HG03103 (cell line): ENCODE data around the gene CDKN1C.

ENCODE experiments used
- ATAC-seq: cut with Tn5 transposase; IDR thresholded peaks from one replicate; pipeline ENCODE4 v1.9.1; 2021; ENCODE audit warnings: low read depth; ENCODE audit not compliant: unreplicated experiment

CDKN1C gene

DNA sequence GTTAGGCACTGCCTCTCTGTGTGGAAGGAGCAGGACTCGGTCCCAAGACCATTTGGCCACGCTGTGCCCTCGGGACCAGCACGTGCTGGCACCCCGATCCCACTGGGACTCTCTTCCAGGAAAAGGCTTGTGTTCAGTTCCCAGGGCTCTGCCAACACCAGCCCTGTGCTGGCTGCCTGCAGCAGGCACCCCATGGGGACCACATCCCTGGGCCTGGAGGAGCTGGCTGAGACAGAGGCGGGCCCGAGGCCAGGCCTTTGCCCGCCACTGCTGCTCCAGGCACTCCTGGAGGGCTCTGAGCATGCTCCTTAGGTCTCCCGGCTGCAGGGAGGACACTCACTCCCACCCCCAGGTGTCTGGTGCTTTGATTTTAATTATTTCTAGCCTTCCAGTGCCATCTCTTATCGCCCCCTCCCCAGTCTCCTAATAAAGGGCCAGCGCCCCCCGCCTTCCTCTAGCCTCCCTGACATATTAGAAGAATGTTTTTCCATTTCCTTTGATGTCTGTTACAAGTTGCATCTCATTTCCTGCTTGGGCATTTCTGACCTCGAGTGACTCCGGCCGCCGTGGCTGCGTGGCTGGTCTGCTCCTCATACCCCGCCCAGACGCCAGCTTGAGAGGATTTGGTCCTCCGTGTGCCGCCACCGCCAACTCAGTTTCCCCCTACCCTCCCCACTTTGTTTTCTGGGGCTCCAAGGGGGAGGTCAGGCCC is 14.4 kb downstream of the CDKN1C start:
- ATAC-seq = no peak

DNA sequence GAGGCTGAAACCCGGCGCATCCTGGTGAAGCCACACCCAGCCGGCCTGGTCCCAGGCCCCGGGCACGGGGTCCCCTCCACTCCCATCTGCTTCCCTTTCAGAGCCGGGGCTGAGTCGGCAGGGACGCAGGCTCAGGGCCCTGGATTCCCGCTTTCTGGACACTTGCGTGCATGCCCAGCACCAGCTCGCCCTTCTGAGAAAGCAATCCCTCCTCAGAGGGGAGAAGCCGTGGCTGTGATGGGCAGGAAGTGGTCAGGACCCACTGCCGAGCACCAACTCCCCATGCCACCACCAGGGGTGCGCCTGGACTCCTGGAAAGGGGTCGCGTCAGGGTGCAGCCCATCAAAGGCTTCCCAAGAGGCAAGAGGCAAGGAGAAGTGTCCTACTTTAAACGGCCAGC is 15.1 kb downstream of the CDKN1C start:
- no peak for ATAC-seq

DNA sequence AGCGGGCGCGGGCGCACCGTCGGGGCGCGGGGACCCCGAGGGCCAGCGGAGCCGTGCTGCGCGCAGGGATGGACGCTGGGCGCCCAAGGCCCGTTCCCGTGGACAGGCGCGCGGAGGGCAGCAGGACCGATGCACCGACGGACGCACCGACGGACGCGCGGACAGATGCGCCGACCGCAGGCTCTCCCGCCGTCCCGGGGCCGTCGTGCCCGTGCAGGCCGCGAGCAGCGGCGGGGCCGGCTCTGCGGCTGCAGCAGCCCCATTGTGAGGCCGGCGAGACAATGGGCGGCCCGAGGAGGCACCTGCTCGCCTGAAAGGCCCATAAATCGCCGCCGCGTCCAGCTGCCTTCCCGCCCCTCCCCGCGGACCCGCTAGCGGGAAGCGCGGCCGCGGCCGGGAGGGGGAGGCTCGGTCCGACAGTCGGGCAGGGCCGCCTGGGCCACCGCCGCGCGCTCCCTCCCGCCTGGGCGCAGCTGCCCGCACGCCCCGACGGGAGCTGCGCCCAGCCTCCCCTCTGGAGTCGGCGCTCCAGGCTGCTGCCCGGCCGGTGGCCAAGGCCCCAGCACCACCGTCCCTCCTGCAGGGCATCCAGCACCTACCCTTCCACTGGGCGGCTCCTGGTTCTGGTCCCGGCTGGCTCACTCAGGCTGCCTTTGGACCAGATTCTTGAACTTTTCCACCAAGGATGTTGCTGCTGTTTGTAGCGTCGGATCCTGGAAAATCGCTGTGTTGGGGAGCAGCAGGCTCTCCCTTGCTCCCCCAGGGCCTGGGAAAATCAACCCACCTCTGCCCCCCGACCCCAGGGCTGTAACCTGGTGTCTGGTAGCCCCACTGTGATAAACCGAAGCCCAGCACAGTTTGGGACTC is 15.8 kb downstream of the CDKN1C start:
- no peak for ATAC-seq

DNA sequence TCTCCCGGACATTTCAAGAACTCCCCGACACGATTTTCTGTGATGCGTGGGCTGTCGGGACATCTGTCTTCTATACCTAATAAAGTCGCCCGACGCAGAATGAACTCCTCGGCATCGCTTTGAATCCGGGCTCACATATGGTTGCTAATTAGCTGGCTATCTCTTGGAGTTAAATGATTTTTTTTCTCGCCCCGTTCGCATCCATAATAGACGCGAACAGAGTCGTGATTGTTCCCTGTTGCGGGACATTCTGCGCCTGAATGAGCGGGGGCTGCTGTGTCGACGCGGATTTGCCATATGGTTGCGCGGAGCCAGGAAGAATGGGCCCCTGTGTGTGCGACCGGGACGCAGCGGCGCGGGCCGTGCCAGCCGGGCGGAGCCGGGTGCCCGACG is 16.4 kb downstream of the CDKN1C start:
- no peak for ATAC-seq

DNA sequence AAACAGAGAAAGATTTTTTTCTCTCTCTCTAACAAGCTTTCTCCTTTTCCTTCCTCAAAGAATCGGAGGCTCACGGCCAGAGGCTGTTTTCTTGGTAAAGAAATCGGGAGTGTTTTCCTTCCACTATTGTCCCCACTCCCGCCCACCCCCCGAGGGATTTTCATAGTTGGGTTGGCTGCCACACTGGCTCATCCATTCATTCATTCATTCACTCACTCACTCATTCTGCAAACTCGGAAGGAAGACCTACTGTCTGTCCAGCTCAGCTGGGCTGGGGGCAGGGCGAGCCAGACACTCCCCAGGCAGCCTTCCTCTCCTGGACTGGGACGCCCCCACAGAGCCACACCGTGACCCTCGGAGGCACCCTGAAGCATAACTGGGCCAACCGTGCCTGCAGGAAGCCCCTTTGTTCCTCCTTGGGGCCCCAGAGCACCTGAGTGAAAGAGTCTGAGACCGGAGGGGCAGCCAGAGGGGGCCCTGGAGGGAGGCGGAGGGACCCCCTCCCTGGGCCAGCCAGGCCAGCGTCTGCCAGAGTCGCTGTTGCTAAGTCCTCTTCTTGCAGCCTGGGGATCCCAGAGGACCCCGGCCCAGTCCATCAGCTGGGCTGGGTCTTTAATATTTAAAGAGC is 17.0 kb downstream of the CDKN1C start:
- no peak for ATAC-seq

DNA sequence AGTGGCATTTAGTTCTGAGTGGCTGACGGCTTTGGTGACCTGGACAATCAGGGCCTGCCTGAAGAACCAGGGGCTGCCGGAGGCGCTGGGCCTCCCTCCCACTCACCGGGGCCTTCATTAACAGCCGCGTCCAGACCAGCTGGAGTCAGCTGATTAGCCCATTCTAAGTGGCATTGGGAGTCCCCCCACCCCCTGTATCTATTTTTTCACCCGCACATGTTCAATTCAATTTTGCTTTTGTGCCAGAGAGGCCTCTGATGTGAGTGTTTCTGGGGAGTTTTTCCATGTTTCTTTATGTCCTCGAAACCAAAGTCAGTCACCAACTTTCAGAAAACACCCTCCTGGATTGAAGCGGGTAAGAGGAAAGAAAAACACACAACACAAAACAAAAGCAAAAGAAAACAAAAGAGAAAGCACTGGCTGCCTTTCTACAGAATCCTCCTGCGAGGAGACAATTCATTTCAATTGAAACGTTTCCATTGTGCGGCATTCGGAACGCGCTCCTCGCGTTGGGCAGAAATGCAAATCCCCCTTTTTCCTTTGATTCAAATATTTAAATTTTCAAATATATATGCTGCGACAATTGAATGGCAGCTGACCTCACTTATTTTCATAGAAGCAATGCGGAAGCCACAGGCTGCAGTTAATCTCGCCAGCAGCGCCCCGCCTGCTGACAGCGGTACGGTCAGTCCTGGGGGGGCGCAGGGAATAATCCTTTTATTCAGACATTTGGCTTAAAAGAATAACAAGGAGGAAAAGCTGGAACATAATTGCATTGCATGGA is 17.7 kb downstream of the CDKN1C start:
- ATAC-seq = no peak

DNA sequence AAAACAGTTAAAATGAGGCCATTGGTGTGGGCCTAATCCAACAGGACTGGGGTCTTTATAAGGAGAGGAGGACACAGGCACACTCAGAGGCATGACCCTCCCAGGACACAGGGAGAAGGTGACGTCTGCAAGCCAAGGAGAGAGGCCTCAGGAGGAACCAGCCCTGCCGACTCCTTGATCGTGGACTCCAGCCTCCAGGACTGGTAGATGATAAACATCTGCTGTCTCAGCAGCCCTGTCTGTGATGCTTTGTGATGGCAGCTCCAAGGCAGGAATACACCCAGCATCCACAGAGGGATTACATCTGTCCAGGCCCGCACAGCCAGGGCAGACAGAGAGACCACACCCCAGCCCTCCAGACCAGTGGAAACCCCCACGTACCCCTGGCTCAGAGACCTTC is 18.4 kb downstream of the CDKN1C start:
- ATAC-seq = no peak

DNA sequence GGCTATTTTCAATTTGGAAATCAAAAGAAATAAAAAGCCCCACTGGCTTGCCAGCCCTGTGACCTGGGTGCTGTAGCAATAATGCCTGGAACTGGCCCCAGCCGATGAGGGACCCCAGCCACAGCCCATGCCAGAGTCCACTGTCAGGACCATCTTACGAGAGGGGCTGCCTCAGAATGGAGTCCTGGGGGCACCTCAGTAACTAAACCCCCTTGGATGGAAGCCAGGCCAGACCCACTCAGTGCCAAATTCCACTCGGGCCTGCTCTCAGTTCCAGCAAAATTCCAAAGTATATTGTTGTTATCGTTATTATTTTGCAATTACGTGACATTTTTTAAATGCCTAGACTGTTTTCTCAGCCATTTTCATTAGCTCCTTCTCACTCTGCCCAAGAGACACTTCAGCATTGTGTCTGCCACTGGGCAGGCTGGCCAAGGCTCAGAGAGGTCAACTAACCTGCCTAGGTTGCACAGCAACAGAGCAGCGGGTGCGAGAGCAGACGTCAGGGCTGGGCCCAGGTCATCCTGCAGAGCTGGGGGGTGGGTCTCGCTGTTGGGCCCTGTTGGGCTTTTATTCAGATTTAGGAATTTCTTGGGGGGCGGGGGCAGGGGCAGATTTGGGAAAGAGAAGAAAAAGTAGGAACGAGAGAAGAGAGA is 19.5 kb downstream of the CDKN1C start:
- no peak for ATAC-seq

DNA sequence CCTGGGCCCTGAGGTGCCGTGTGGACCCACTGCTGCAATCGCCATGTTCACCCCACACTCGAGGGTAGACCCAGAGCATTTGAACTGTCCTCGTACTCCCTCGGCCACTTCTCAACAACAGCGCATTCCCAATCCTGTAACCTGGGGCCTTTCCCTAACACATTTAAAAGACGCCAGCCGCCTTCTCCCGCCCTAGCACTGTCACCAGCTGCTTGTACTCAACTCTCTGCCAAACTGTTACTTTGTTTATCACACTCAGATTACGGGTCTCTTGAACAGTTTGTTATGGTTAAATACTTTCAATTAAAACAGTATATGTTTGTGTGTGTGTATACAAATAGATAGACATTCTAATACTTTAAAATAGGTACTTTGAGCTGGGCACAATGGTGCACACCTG is 20.7 kb downstream of the CDKN1C start:
- no peak for ATAC-seq

DNA sequence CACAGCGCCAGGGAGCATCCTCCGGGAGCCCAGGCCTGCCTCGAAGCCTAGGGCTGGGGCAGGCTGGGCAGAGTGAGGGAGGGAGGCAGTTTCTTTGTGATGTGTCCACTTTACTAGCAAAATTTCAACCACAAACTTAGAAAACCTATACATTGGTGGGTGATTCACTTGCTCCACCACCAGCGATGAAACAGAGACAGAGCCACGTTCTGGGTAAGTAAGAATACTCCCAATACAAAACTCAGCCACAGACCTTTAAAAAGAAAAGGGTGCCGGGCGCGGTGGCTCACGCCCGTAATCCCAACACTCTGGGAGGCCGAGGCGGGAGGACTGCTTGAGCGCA is 22.3 kb downstream of the CDKN1C start:
- no peak for ATAC-seq

DNA sequence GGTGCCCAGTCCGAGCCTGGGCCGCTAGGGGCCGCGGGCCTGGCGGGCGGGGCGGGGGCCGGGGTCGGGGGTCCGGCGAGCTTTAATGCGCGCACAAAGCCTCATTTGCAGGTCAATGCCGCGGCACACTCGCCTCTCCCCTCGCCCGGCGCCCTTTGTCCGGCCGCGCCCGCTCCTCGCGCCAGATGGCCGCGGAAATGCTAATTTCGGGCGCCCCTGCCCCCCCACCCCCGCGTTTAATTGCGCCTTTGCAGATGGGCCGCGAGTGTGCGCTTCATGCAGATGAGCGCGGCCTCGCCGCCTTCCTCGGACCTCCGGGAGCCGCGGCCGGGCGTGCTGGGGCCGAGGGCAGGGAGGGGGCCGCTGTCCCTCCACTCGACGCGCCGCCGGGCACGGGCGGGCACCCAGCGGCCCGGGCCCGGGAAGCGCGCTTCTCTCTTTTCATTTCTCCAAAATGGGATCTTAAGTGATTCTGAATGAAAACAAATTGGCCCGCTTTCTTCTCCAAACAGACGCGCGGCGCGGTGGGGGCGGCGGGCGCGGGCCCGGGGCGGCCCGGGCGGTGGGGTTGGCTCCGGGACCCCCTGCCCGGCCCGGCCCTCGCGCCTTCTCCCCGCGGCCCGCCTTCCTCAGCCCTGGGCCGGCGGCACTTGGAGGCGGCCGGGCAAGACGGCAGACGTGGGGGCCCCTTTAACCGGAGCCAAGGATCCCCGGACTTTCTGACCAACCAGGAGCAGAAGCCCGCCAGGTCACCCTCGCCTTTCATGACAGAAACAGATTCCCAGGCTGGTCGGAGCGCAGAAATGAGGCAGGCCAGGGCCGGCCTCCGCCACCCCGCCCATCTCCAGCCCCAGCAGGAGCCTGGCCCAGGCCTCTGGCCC is 22.9 kb downstream of the CDKN1C start:
- no peak for ATAC-seq

DNA sequence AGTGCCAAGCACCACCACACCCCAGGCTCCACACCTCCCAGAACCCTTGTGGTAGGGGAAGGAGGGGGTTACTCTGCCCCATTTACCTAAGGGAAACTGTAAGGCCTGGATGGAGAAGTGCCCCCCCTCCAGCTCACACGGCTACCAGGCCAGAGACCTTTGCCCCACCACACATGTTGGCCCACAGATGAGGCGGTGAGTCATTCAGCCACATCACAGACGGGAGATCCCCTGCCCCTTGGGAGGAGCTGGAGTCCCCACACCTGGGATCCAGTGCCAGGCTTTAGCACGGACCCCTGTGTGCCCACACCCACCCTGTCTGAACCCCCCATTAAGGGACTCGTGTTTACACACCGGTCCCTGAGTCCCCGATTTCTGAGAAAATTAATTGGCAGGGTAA is 24.9 kb downstream of the CDKN1C start:
- no peak for ATAC-seq

DNA sequence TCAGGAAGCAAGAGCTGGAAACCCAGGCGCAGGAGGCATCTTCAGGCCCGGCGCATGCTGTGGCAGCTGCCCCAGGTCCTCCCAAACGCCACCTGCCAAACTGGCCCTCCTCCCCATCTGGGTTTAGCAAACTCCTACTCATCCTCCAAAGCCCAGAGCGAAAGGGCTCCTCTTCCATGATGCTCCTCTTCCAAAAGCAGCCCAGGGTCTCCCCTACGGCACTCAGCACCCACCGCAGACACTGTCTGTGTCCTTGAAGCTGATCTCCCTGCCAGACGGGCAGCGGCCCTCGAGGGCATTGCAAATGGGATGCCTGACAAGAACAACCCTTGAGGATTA is 25.9 kb downstream of the CDKN1C start:
- no peak for ATAC-seq

DNA sequence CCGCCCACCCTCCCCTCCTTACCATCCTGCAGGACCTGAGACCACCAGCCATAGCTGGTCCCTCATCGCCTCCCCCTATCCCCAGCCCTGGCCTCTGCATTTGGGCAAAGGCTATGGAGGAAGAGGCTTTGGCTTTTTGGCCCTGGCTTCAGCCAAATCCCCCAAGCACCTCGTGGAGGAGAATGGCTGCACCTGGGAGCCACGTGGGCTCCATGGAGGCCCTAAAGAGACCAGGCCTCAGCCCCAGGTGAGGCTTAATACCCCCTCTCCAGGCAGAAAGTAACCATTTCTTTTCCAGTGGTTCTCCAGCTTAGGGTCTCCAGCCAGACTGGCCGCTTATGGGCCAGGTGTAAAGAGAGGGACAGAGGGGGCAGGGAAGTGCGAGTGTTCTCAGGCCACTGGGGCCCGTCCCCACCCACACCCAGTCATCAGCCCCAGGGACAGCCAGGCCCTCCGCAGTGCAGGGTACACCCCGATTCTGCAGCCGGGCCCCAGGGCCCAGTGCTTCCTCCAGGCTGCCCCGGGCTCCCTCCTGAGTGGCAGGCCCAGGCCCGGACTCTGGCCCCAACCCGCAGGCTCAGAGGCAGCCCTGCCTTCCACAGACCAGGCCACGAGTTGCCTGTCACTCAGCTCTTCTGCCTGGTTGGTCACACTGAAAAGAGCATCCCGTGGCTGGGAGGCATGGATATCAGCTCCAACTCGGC is 26.4 kb downstream of the CDKN1C start:
- no peak for ATAC-seq

DNA sequence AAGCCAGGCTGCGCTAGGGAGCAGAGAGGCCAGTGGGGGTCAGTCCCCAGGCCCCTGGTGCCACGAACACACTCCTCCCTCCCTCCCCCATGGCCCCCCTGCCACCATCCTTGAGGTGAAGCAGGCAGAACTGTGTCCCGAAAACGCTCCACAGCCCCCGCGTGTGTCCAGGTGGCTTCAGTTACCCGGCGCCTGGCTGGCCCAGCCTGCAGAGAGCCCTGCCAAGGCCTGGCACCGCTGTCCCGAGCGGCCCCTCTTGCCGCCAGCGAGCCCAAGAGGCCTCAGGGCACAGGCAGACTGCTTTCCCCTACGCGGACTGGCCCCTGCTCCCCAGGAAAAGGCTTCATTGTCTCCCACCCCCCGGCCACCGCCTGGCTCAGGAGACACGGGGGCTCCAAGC is 27.7 kb downstream of the CDKN1C start:
- ATAC-seq = no peak

DNA sequence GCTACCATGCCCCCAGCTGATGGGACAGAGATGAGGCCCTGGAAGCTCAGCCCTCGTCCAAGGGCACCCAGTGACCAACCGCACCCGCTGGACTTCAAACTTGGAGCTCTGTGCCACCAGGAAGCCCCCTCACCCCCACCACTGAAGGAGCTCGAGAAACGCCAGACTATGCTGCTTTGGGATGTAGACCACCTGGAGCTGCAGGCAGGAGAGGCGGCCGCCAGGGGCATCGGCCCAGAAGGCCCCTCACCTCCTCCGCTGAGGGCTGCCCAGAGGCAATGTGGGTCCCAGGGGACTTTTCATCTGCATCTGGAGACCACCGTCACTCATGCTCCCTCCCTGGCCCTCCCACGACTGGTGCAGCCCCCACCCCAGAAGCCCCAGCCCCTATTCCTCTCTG is 28.3 kb downstream of the CDKN1C start:
- no peak for ATAC-seq

DNA sequence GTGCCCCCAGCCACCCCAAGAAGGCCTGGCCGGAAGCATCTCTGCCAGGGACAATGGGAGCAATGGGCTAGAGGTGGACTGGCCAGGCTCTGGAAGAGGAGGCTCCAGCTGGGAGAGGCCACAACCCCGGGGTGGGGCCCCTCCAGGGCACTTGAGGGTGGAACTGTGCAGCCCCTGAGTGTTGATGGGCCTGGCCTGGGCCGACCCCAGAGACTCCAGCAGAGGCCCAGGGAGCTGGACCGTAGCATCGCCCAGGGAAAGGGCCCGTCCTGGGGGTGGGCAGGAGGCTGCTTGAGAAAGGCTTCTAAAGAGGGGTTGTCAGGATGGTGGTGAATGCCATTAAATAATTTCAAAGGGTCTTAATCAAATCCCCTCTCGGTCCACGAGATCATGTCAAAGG is 30.4 kb downstream of the CDKN1C start:
- no peak for ATAC-seq

DNA sequence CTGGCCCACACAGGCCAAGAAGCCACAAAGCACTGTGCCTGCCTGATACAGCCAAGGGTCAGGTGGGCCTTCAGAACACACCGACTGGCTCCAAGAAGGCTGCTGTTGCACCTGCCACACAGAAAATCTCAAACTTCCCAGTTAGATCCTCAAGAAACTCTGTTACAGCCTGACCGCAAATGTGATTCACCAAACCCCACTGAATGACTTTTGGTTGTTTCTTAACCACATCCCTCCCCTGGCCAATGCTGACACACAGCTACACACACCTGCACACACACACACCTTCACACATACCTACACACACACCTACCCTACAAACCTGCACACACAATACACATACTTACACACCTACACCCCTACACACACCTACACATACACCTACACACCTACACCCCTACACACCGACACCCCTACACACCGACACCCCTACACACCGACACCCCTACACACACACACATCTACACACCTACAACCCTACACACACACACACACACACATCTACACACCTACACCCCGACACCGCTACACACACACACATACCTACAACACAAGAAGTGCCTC is 31.5 kb downstream of the CDKN1C start:
- ATAC-seq = no peak

DNA sequence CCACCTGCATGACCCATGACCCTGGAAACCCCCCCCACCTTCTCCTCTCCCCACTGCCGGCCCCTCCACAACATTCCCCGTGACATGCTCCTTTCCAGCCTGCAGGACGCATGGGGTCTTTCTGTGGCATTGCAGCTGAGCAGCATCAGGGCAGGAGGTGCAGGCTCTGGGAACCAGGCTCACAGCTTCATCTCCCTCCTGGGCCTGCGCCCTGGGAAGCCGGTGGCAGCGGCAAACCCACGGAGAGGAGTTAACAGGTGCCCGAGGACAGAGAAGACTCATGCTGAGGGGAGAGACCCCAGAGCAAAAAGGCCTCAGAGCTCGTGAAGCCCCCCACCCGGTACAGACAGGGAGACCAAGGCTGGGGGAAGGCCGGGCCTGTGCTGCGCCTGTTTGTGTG is 32.2 kb downstream of the CDKN1C start:
- ATAC-seq = no peak
